Peyer's patch (tissue), 4 donors: Measurements from ENCODE around the gene TAS2R13.

ENCODE experiments used
- CTCF ChIP-seq, 6 experiments: fragments of 450-650 bp in 4 of 6; fragments of 200-600 bp in 2 of 6; sonication (generic) in 1 of 6; IDR thresholded peaks; one replicate each; pipeline ENCODE4 v1.5.1; 2017 to 2019; ENCODE audit warnings: antibody characterized with exemption in 6 of 6, mild to moderate bottlenecking in 3 of 6, moderate library complexity in 1 of 6
- POLR2A ChIP-seq, 2 donors: fragments of 450-650 bp; IDR thresholded peaks; one replicate each; pipeline ENCODE4 v1.5.1; 2017; ENCODE audit warnings: antibody characterized with exemption in 2 of 2, mild to moderate bottlenecking in 2 of 2, moderate library complexity in 2 of 2

GRCh38 chr12:10957741-10958140 is 48.4 kb upstream of the TAS2R13 start:
- TF ChIP-seq CTCF (IDR thresholded peaks at IDR 0.05) (no peak), POLR2A (IDR thresholded peaks at IDR 0.05) (no peak)
